ENCODE results near the gene FSTL3.
"Not testable (repeated sequence)": the region's sequence is repeated elsewhere in the genome, so short reads cannot be mapped to it uniquely, and the experiment has no call there.

Gene FSTL3

DNA sequence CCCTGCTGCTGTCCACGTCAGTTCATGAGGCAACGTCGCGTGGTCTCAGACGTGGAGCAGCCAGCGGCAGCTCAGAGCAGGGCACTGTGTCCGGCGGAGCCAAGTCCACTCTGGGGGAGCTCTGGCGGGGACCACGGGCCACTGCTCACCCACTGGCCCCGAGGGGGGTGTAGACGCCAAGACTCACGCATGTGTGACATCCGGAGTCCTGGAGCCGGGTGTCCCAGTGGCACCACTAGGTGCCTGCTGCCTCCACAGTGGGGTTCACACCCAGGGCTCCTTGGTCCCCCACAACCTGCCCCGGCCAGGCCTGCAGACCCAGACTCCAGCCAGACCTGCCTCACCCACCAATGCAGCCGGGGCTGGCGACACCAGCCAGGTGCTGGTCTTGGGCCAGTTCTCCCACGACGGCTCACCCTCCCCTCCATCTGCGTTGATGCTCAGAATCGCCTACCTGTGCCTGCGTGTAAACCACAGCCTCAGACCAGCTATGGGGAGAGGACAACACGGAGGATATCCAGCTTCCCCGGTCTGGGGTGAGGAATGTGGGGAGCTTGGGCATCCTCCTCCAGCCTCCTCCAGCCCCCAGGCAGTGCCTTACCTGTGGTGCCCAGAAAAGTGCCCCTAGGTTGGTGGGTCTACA lies 6.6 kb downstream of the FSTL3 start:
- DNase-seq, result no peak

DNA sequence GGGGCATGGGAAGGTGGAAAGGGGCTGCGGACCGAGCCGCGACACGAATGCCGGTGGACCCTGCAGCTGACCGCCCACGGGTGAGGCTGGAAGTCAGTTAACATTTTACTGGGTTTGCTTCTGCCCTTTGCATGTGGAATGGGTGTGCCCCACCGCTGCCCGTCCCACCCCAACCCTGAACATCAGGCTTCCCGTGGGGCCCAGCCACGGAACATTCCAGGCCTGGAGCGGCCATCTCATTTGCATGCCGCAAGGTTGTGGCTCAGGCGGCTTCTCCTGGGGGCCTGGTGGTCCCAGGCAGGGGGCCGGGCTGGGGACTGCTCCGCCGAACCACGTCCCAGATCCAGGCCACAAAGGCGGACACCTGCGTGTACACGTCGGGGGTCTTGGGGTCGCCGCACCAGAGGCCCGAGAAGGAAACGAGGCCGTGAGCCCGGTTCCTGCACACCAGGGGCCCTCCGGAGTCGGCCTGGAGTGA lies 9.3 kb downstream of the FSTL3 start:
- no peak for DNase-seq

DNA sequence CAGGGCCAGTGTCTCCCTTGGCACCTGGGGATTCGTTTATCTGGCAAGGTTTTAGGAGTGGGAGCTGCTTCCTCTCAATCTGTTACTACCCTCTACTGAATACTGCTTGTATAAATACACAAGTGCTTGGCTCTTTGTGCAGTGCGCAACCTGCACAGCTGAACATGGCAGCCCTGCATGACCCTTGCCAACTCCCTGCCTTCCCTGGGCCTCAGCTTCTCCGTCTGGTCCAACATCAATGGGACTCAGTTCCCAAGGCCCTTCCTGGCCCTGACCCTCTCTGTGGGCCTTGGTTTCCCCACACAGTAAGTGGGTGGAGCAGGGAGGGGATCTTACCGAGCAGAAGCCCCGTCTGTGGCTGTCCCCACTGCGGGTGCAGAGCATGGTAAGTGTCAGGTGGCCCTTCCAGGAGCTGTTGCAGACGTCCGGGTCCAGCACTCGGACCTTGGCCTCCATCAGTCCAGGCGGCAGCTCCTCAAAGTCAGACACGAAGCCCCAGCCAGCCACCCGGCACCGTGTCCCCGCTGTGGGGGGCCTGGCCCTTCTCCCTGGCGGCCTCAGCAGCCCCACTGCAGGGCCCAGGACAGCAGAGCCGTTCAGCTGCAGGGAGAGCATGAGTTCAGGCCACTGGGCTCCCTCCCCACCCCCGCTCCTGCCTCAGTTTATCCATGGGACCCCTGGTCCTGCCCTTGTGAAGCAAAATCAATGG lies 10.6 kb downstream of the FSTL3 start:
- no peak for DNase-seq

DNA sequence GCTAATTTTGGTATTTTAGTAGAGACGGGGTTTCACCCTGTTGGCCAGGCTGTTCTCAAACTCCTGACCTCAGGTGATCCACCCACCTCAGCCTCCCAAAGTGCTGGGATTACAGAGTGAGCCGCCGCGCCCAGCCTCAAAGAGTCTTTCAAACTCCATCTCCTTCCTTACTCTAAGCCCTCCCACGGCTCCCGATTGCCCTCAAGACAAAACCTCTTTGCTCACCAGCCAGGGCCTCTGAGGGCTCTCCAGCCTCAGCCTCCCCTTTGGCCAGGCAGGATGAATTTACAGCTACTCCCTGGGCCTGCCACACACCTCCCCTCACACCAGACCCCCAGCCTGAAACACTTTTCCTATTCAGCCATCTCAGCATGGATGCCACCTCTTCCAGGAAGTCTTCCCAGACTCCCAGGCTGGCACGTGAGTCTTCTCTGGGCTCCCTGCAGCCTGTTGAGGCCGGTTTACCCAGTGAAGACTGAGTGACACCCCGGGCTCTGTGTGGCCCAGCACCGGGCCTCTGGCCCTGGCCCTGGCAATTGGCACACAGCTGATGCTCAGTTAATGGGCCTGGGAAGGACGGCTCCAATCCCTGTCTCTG lies 11.5 kb downstream of the FSTL3 start:
- no peak for DNase-seq

DNA sequence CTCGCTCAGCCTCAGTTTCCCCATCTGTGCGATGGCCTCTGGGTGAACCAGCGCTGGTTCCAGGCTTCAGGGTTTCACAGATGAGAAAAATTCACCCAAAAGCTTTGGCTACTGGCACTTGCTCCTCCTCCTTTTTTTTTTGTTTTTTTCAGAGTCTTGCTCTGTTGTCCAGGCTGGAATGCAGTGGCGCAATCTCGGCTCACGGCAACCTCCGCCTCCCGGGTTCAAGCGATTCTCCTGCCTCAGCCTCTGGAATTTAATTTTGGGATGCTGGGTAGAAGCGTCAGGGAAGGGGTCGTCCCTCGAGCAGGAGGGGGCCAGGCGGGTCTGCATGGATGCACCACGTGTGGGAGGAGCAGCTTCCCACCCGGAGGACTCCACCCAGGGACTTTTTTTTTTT lies 12.0 kb downstream of the FSTL3 start:
- DNase-seq, result no peak

DNA sequence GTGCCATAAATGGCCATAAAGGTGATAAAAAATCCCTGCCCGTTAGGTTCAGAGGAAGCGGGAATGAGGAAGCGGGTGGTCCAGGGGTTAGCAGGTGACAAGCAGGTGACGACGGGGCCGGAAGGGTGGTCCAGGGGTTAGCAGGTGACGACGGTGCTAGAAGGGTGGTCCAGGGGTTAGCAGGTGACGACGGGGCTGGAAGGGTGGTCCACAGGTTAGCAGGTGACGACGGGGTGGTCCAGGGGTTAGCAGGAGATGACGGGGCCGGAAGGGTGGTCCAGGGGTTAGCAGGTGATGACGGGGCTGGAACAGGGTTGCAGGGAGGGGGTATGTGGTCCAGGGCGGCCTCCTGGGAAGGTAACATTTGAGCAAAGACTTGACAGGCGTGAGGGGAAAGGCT lies 12.8 kb downstream of the FSTL3 start:
- DNase-seq, result no peak

DNA sequence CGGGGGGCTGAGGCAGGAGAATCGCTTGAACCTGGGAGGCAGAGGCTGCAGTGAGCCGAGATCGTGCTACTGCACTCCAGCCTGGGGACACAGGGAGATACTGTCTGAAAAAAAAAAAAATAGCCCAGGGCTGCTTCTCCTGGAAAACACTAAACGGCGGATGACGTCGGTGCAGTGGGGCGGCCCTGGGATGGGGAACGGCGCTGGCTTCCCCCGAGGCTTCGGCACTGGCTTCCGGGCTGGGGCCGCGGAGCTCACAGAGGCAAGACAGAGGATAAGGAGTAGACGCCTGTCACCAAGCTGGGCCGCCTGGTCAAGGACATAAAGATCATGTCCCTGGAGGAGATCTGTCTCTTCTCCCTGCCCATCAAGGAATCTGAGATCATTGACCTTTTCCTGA lies 14.0 kb downstream of the FSTL3 start:
- no peak for DNase-seq

DNA sequence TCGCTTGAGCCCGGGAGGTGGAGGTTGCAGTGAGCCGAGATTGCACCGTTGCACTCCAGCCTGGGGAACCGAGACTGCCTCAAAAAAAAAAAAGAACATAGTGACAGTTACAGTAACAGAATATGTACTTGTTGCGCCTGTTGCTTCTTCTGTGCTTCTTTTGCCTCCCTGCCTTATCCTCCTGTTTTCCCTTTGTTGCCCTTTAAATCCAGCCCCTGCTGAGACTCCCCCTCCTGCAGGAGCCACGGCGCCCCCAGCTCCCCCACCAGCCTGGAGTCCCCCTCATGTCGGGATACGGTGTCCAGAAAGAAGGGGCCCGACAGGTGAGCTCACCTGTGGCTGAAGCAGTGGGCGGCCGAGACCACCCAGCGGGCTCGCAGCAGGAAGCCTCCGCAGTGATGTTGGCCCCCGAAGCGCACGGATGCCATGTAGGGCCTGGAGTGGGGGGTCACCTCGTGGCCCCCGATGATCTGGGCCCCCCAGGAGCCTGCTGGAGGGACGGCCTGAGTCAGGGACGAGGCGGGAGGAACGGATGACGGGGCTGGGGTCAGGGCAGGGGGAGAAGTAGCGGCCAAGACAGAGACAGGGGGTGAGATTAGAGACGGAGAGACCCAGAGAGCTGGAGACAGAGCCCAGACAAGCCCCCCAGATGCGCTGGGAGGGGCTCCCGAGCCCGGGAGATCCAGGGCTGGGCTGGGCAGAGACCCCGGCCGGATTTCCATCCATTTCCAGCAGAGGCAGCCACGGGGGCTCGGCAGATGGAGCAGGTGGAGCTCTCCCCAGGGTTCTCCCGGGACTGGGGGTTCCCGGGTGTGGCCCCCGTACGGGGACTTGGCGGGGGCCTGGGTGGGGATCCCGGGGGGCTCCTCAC lies 18.5 kb downstream of the FSTL3 start:
- DNase-seq, result no peak

DNA sequence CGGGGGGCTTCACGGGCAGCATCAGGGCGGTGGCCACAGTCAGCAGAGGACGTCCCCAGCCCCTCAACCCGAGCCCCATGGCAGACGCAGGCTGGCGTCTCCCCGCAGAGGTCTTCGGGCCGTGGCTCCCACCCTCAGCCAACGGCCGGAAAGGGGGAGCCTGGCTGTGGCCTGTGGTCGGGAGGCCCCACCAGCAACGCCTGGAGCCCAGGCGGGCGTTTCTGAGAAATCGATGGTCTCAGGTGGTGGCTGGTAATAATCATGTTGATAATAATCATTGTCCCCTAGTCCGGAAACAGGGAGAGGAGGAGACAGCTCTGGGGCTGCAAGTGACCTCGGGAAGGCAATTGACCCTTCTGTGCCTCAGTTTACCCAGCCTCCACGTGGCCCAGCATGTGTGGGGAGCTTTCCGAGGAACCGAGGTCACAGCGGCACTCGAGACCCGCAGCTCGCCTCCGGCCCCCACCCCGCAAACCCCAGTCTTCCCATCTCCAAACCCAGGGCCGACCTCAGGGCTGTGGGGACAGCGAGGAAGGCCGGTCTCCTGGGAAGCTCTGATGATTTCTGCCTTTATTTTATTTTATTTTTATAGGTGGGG lies 19.3 kb downstream of the FSTL3 start, which contains the start of gene PRSS57:
Gene PRSS57, minus strand, starts transcription at position 101 of the 598 bp plus-strand sequence. Its CDS starts 22 bp downstream, at position 79.
- peak; percentile 86 for DNase-seq

DNA sequence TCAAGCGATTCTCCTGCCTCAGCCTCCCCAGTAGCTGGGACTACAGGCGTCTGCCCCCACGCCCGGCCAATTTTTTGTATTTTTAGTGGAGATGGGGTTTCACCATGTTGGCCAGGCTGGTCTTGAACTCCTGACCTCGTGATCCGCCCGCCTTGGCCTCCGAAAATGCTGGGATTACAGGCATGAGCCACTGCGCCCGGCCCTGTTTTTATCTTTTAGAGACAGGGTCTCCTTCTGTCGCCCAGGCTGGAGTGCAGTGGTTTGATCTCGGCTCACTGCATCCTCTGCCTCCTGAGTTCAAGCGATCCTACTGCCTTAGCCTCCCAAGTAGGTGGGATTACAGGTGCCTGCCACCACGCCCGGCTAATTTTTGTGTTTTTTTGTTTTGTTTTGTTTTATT lies 22.3 kb downstream of the FSTL3 start:
- DNase-seq, result peak; percentile 45

DNA sequence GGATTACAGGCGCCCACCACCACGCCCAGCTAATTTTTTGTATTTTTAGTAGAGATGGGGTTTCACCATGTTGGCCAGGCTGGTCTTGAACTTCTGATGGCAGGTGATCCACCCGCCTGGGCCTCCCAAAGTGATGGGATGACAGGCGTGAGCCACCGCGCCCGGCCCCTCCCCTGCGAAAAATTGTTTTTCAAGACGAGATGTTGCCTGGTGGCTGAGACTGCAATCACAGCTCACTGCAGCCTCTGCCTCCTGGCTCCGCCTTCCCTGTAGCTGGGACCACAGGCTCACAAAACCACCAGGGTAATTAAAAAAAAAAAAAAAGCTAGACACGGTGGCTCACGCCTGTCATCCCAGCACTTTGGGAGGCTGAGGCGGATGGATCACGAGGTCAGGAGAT lies 23.7 kb downstream of the FSTL3 start:
- peak; percentile 73 for DNase-seq

DNA sequence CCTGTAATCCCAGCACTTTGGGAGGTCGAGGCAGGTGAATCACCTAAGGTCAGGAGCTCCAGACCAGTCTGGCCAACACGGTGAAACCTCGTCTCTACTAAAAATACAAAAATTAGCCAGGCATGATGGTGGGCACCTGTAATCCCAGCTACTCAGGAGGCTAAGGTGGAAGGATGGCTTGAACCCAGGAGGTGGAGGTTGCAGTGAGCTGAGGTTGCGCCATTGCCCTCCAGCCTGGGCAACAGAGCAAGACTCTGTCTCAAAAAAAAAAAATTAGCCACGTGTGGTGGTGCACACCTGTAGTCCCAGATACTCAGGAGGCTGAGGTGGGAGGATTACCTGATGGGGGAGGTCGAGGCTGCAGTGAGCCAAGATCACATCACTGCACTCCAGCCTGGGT lies 26.7 kb downstream of the FSTL3 start:
- not testable (repeated sequence) for DNase-seq

DNA sequence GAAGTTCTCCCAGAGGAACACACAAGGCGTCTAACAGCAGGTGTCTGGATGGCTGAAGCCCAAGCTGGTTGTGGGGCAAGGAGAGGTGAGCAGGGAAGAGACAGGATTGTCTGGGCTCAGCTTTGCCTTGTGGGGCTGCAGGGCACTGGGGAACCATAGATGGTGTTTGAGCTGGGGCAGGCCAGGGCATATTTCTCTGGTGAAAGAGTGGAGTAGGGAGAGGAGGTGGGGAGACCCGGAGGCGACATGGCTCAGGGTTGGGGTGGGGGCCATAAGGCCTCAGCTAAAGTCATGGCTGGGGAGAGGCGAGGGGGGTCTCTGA lies 27.1 kb downstream of the FSTL3 start:
- DNase-seq, result no peak

DNA sequence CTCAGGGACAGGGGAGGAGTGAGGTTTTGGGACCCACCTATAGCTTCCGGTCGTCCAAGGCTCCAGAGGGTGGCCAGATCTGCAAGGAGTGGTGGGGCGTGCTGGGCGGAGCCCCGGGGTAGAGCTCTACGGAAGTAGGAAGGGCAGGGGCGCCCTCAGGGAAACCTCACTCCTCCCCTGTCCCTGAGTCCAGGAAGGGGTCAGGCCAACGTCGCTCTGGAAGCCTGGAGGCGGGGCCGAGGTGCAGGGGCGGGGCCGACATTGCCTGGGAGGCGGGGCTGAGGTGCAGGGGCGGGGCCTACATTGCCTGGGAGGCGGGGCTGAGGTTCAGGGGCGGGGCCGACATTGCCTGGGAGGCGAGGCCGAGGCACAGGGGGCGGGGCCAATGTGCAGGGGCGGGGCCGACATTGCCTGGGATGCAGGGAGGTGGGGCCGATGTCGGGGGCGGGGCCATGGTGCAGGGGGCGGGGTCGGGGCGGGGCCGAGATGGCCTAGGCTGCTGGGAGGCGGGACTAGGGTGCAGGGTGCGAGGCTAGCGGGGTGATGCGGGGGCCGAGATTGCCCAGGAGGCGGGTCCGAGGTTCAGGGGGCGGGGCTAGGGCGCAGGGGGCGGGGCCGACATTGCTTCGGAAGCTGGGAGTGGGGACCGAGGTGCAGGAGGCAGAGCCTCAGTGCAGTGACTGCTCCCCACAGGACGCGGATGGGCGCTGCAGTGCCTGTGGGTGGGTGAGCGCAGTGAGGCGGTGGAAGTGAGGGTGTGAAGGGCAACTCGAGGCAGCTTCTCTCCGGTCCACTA lies 27.7 kb downstream of the FSTL3 start:
- peak; percentile 97 for DNase-seq

DNA sequence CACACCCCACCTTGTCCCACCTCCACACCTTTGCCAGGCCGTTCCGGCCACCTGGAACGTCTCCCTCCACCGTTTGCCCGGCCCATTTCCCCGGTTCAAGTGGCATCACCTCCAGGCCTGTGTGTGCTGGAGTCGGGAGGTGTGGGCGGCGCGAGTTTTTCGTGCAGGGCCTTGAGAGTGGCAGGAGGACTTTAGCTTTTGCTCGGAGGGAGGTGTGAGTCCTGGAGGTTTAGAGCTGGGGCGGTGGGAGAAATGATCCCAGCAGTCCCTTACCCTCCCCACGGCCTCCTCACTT lies 28.2 kb downstream of the FSTL3 start:
- no peak for DNase-seq

DNA sequence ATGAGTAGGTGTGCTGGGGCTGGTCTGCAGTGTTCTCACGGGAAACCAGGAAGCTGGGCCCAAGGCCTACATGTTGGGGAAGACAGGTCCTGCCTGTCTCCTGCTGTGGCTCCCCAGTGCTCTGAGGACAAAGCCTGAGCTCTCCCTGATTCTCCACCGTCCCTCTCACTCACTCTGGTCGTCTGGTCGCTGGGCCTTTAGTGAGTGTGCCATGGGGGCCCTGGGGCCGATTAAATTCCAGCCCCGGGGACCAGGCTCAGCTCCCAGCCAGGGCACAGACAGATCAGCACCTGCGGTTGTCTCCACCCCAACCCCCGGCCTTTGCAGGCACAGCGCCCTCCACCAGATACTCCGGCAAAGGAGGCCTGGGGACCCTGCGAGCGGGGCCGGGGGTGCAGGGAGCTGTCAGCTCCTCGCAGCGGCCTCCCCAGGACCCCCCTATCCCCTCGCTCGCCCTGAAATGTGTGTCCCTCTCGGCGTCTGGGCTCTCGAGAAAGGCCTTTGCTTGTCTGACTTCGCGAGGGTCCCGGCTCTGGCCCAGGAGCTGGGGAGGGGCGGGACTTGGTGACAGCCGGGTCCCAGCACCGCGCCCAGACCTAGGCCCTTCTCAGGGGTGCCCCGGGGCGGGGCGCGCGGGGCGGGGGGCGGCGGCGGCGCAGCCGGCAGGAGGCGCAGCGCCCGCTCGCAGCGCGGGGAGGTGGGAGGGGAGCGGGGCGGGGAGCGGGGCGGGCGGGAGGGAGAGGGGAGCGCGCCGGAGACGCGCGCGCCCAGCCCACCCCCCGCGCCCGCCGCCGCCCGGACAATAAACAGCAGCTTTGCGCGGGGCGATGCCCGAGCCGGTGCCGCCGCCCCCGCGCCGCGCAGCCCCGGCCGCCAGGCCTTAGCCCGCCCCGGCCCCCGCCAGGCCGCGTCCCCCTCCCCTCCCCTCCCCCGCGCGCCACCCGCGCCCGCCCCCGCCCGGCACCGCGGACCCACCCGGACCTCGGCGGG lies 32.3 kb downstream of the FSTL3 start, which contains the start of gene PALM:
Gene PALM, plus strand, starts transcription at position 782 of the 990 bp plus-strand sequence. CDS start 212 bp downstream, outside the sequence.
- DNase-seq, result peak; percentile 43

DNA sequence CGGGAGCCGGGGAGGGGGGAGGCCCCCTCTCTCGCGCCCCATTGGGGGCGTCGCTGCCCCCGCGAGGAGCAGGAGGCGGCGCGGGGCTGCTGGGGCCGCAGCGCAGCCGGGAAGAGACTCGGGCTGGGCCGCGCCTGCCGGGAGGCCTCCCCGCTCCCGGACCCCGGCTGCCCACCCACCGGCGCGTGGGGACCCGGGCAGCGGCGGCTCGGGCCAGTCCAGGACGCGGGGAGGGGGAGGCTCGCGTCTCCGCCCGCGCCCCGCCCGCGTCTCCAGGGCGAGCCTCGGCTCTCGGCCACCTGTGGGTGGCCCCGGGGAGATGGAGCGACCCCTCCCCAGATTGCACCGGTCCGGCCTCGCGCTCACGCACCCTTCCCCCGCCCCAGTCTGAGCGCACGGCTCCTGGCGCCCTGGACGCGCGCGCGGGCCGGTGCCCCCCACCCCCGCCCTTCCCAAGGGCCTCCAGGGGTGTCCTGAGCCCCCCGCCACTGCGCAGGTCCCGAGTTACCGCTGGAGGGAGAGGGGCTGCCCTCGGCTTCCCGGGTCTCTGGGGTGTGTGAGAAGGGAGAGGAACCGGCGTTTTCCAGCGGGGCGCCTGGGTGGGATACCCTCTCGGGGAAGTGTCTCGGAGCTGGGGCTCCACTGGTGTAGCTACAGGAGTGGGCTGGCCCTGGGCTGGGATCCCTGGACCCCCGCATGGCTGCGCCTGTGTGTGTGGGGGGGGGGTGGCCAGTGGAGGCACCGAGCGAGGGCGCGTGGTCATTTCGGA lies 33.2 kb downstream of the FSTL3 start:
- DNase-seq, result no peak

DNA sequence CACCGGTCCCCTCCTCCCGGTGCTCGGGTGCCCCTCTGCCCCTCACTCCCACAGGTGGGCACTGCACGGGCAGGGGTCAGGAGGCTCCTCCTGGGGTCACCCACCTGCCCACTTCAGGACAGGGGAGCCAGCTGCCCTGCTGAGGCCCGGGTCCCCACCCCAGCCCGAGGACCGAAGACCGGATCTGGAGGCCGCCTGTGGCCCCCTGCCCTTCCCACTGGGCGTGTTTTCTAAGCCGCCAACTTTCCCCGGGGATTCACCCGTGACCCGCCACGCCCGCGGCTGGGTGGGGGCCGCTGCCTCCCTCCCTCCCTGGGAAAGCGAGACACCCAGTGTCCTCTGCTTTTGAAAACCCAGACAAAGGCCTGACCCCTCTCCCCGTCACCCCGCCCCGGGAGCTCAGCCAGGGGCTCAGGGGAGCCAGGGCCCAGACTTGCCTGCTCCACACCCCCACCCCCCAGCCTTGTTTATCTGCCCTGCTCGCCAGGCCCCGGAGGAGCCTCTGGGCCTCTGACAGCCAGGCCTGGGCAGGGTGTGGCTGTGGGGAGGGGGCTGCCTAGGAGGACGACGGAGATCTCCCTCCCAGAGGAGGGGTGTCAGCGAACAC lies 33.9 kb downstream of the FSTL3 start:
- DNase-seq, result no peak

DNA sequence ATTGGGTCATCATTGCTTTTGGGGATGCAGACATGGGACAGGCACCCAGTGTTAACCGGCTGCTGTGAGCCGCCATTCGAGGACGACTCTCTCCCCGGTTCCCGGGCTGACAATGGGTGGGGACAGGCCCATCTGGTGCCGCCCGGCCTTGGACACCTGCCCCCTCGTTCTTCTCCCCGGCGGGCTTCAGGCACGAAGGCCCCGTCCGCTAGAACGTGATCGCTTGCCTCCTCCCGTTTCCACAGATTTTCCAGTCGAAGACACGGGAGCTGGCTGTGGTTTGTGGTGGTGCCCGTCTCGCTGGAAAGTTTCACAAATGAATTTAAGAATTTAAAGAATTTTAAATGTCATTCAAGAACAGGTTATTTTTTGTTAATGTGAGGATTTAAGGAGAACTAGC lies 34.6 kb downstream of the FSTL3 start:
- DNase-seq, result no peak

DNA sequence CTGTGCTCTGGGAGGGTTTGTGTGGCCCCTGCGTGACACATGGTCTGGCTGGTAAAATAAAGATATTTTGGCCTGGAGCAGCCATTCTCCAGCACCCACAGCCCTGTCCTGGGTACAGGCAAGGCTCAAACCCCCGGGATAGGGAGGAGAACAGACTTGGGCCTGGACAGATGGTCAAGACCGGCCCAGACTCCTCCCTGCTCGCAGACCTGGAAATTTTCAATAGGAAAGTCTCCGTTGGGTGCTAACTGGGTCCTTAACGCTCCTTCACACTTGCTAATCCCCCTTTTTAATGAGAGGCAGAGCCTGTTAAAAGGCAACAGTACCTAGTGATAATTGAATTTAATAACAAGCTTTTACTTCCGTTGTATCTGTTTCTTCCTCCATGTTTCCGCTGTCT lies 35.1 kb downstream of the FSTL3 start:
- no peak for DNase-seq
